ENCODE data around the gene ZNF44.

ZNF44 gene

DNA sequence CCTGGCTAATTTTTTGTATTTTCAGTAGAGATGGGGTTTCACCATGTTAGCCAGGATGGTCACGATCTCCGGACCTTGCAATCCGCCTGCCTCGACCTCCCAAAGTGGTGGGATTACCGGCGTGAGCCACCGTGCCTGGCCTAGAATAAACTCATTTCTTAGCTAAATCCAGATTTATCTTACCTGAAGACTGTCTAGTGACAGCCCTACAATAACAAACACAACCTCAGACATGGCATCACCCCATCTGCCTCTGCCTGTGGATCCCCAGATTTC, 5.0 kb downstream of the ZNF44 start:
- H3K9me3 ChIP-seq (ENCODE audit: control insufficient read depth in 1 of 2, low read length in 2 of 2): no peaks in the 10 kb centered on the region
- H3K27me3 ChIP-seq (ENCODE audit: low read depth, low read length): no peaks in the 10 kb centered on the region
- no peaks in the 10 kb centered on the region for H3K36me3 ChIP-seq (ENCODE audit: control insufficient read depth in 1 of 2, insufficient read depth in 2 of 2, low read length in 2 of 2)
- H3K27ac ChIP-seq (ENCODE audit: low read length): no peak overlapping the region
- no peak overlapping the region for H3K4me3 ChIP-seq (ENCODE audit: low read depth in 1 of 2, low read length in 2 of 2)
- peaks cover 0 to 25% of the 10 kb centered on the region in 2 donors for H3K4me1 ChIP-seq (ENCODE audit: control insufficient read depth in 1 of 2, insufficient read depth in 2 of 2, low read length in 2 of 2)

DNA sequence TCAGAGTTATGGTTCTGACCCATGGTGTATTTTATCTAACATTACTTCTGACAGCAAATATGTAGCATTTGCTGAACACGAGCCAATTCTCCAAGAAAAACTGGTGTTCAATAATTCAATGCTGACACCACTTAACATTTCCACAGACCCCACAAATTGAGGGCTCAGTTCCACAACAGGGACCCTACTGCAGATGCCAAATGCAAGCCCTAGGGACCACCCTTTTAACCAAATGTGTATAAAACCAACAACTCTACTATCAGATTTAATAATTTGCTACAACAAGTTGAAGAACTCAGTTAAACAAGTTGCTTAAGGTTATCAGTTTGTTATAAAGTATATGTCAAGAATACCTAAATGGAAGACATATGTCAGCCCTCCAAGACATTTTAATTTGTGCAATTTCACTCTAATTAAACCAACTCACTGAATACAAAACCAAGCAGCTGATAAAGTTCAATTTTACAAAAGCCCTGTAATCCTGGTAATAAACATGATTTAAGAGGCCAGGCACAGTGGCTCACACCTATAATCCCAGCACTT, 6.7 kb downstream of the ZNF44 start:
- Histone ChIP-seq H3K27ac (ENCODE audit: low read length) (no peak overlapping the region), H3K9me3 (ENCODE audit: control insufficient read depth in 1 of 2, low read length in 2 of 2) (no peaks in the 10 kb centered on the region), H3K4me3 (ENCODE audit: low read depth in 1 of 2, low read length in 2 of 2) (no peak overlapping the region), H3K36me3 (ENCODE audit: control insufficient read depth in 1 of 2, insufficient read depth in 2 of 2, low read length in 2 of 2) (no peaks in the 10 kb centered on the region), H3K4me1 (ENCODE audit: control insufficient read depth in 1 of 2, insufficient read depth in 2 of 2, low read length in 2 of 2) (peaks cover 0 to 20% of the 10 kb centered on the region in 2 donors), H3K27me3 (ENCODE audit: low read depth, low read length) (no peaks in the 10 kb centered on the region)

DNA sequence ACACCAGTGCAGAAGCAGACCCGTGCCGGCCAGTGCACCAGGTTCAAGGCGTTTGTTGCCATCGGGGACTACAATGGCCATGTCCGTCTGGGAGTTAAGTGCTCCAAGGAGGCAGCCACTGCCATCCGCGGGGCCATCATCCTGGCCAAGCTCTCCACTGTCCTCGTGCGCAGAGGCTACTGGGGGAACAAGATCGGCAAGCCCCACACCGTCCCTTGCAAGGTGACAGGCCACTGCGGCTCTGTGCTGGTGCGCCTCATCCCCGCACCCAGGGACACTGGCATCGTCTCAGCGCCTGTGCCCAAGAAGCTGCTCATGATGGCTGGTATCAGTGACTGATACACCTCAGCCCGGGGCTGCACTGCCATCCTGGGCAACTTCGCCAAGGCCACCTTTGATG, 10.1 kb downstream of the ZNF44 start:
- Histone ChIP-seq H3K27me3 (ENCODE audit: low read depth, low read length) (no peaks in the 10 kb centered on the region), H3K4me1 (ENCODE audit: control insufficient read depth in 1 of 2, insufficient read depth in 2 of 2, low read length in 2 of 2) (peaks cover 0 to 8% of the 10 kb centered on the region in 2 donors), H3K36me3 (ENCODE audit: control insufficient read depth in 1 of 2, insufficient read depth in 2 of 2, low read length in 2 of 2) (no peaks in the 10 kb centered on the region)

DNA sequence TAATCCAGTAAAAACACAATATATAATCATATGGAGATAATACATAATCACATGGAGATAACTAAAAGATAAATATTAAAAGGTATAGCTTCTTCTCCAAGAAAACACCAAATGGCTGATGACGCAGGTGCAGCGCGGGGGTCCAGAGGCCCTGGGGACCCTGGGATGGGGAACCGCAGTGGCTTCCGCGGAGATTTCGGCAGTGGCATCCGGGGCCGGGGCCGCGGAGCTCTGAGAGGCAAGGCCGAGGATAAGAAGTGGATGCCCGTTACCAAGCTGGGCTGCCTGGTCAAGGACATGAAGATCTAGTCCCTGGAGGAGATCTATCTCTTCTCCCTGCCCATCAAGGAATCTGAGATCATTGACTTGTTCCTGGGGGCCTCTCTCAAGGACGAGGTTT, 10.5 kb downstream of the ZNF44 start:
- Histone ChIP-seq H3K36me3 (ENCODE audit: control insufficient read depth in 1 of 2, insufficient read depth in 2 of 2, low read length in 2 of 2) (no peaks in the 10 kb centered on the region), H3K27ac (ENCODE audit: low read length) (no peak overlapping the region), H3K27me3 (ENCODE audit: low read depth, low read length) (no peaks in the 10 kb centered on the region), H3K9me3 (ENCODE audit: control insufficient read depth in 1 of 2, low read length in 2 of 2) (peaks cover 0 to 3% of the 10 kb centered on the region in 2 donors), H3K4me3 (ENCODE audit: low read depth in 1 of 2, low read length in 2 of 2) (no peak overlapping the region), H3K4me1 (ENCODE audit: control insufficient read depth in 1 of 2, insufficient read depth in 2 of 2, low read length in 2 of 2) (peaks cover 0 to 4% of the 10 kb centered on the region in 2 donors)

More for the DNA sequence above, 10.1 kb downstream of the ZNF44 start:
- Histone ChIP-seq H3K4me3 (ENCODE audit: low read depth in 1 of 2, low read length in 2 of 2) (no peak overlapping the region), H3K27ac (ENCODE audit: low read length) (no peak overlapping the region), H3K9me3 (ENCODE audit: control insufficient read depth in 1 of 2, low read length in 2 of 2) (peaks cover 0 to 3% of the 10 kb centered on the region in 2 donors)

DNA sequence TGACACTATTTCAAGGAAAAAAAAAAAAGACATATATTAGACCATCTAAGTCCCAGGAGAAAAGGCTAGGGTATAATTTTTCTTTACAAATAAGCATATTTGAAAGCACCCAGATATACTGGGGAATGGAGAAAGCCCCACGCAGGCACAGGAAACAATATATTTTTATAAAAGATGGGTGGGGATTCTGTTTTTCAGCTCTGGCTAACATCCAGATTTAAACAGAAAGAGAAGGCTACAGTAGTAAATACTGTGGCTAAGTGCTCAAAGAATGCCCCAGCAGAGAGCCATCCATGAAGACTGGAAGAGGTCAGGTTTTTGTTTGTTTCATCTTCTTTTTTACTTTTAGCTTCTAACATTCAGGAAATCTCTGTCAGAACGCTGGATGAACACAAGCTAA, 16.0 kb downstream of the ZNF44 start:
- no peaks in the 10 kb centered on the region for H3K4me1 ChIP-seq (ENCODE audit: control insufficient read depth in 1 of 2, insufficient read depth in 2 of 2, low read length in 2 of 2)
- H3K9me3 ChIP-seq (ENCODE audit: control insufficient read depth in 1 of 2, low read length in 2 of 2): peaks cover 19 to 21% of the 10 kb centered on the region in 2 donors
- H3K27me3 ChIP-seq (ENCODE audit: low read depth, low read length): no peaks in the 10 kb centered on the region
- peak overlapping the region in 1 of 2 donors; percentile 8 for H3K4me3 ChIP-seq (ENCODE audit: low read depth in 1 of 2, low read length in 2 of 2)
- no peak overlapping the region for H3K27ac ChIP-seq (ENCODE audit: low read length)
- H3K36me3 ChIP-seq (ENCODE audit: control insufficient read depth in 1 of 2, insufficient read depth in 2 of 2, low read length in 2 of 2): peaks cover 14 to 19% of the 10 kb centered on the region in 2 donors

DNA sequence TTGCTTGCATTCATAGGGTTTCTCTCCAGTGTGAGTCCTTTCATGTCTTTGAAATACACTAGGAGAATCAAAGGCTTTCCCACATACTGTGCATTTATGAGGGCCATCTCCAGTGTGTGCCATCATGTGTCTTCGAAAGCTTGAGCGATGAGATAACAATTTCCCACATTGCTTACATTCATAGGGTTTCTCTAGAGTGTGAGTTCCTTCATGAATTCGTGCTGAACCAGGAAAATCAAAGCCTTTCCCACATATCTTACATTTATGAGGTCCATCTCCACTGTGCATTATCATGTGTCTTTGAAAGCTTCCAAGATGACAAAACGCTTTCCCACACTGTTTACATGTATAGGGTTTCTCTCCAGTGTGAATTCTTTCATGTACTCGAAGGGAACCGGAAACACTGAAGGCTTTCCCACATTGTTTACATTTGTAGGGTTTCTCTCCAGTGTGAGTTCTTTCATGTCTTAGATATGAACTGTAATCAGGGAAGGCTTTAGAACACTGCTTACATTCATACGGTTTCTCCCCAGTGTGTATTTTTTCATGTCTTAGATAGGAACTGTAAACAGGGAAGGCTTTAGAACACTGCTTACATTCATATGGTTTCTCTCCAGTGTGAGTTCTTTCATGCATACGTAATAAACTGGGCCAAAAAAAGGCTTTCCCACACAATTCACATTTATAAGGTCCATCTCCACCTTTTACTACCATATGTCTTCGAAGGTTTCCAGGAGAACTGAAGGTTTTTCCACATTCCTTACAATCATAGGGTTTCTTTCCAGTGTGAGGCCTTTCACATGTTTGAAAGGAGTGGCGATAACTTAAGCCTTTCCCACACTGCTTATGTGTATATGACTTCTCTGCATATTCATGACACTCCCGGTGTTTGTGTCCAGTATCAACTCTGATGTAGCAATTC, 21.4 kb downstream of the ZNF44 start:
- H3K9me3 ChIP-seq (ENCODE audit: control insufficient read depth in 1 of 2, low read length in 2 of 2): peaks cover 37 to 50% of the 10 kb centered on the region in 2 donors
- peaks cover 38 to 51% of the 10 kb centered on the region in 2 donors for H3K36me3 ChIP-seq (ENCODE audit: control insufficient read depth in 1 of 2, insufficient read depth in 2 of 2, low read length in 2 of 2)
- no peaks in the 10 kb centered on the region for H3K27me3 ChIP-seq (ENCODE audit: low read depth, low read length)
- H3K4me1 ChIP-seq (ENCODE audit: control insufficient read depth in 1 of 2, insufficient read depth in 2 of 2, low read length in 2 of 2): no peaks in the 10 kb centered on the region
- no peak overlapping the region for H3K27ac ChIP-seq (ENCODE audit: low read length)
- peak overlapping the region in 1 of 2 donors; percentile 21 for H3K4me3 ChIP-seq (ENCODE audit: low read depth in 1 of 2, low read length in 2 of 2)

DNA sequence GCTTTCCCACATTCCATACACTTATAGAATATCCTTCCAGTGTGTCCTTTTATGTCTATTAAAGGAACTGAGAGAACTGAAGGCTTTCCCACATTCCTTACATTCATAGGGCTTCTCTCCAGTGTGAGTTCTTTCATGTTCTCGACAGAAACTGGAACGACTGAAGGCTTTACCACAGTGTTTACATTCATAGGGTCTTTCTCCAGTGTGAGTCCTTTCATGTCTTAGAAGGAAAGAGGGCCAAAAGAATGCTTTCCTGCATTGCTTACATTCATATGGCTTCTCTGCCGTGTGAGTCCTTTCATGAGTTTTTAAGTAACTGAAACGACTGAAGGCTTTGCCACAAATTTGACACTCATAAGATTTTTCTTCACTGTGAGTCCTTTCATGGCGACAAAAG, 22.3 kb downstream of the ZNF44 start:
- H3K36me3 ChIP-seq (ENCODE audit: control insufficient read depth in 1 of 2, insufficient read depth in 2 of 2, low read length in 2 of 2): peaks cover 35 to 48% of the 10 kb centered on the region in 2 donors
- no peaks in the 10 kb centered on the region for H3K4me1 ChIP-seq (ENCODE audit: control insufficient read depth in 1 of 2, insufficient read depth in 2 of 2, low read length in 2 of 2)
- H3K27ac ChIP-seq (ENCODE audit: low read length): no peak overlapping the region
- peak overlapping the region; percentile 12 to 33 for H3K4me3 ChIP-seq (ENCODE audit: low read depth in 1 of 2, low read length in 2 of 2)
- no peaks in the 10 kb centered on the region for H3K27me3 ChIP-seq (ENCODE audit: low read depth, low read length)
- H3K9me3 ChIP-seq (ENCODE audit: control insufficient read depth in 1 of 2, low read length in 2 of 2): peaks cover 29 to 46% of the 10 kb centered on the region in 2 donors

DNA sequence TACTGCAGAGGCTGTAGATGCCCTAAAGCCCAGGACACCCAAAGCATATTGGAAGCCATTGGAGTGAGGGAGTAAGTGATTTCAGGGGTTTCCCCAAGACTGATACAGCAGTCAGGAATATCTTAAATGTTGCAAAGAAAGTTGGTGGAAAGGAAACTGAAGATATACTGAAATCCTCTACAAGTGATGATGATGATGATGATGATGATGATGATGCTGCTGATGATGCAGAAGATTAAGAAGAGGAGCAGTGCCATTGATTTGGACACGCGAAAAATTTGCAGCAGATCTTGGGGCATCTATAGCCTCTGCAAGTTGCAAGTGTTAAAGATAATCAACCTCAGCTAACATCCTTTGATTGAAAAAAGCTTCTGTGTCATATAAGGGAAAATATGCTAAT, 23.8 kb downstream of the ZNF44 start:
- H3K4me3 ChIP-seq (ENCODE audit: low read depth in 1 of 2, low read length in 2 of 2): peak overlapping the region in 1 of 2 donors; percentile 8
- H3K27ac ChIP-seq (ENCODE audit: low read length): no peak overlapping the region
- peaks cover 29 to 41% of the 10 kb centered on the region in 2 donors for H3K9me3 ChIP-seq (ENCODE audit: control insufficient read depth in 1 of 2, low read length in 2 of 2)
- H3K36me3 ChIP-seq (ENCODE audit: control insufficient read depth in 1 of 2, insufficient read depth in 2 of 2, low read length in 2 of 2): peaks cover 30 to 48% of the 10 kb centered on the region in 2 donors
- no peaks in the 10 kb centered on the region for H3K27me3 ChIP-seq (ENCODE audit: low read depth, low read length)
- H3K4me1 ChIP-seq (ENCODE audit: control insufficient read depth in 1 of 2, insufficient read depth in 2 of 2, low read length in 2 of 2): no peaks in the 10 kb centered on the region

DNA sequence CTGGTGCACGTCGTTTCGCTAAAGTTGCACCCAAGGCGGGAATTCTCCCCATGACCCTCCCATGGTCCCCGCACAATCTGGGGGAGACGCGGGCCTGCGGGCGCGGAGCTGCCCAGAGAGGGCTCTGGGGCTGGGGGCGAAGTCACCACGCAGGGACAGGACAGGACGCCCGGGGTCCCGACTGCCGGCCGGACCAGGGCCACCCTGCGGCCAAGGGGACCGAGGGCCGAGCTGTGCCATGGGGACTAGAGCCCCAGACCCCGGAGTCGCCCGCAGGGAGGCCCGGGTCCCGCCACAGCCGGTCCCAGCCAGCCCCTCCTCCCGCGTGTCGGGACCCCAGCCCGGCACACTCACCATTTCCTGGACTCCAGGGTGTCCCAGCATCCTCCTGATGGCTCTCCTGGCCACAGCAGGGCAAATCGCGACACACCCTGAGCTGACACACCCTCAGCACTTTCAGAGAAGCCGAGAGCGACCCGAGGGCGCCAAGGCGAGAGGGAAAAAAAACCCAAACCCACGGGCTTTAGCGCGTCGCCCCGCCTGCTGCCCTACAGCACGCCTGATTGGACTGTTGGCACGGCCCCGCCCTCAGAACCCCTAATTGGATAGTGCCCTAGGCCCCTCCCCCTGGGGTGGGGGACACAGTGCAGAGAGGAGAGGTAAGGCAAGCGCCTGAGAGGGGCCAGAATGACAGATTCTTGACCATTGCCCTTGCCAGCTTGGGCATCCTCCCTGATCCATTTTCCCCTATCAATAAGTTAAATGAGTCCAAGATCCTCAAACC, 28.6 kb downstream of the ZNF44 start:
- H3K27me3 ChIP-seq (ENCODE audit: low read depth, low read length): no peaks in the 10 kb centered on the region
- H3K4me3 ChIP-seq (ENCODE audit: low read depth in 1 of 2, low read length in 2 of 2): no peak overlapping the region
- peaks cover 4 to 7% of the 10 kb centered on the region in 2 donors for H3K36me3 ChIP-seq (ENCODE audit: control insufficient read depth in 1 of 2, insufficient read depth in 2 of 2, low read length in 2 of 2)
- H3K4me1 ChIP-seq (ENCODE audit: control insufficient read depth in 1 of 2, insufficient read depth in 2 of 2, low read length in 2 of 2): no peaks in the 10 kb centered on the region
- H3K9me3 ChIP-seq (ENCODE audit: control insufficient read depth in 1 of 2, low read length in 2 of 2): peaks cover 12 to 15% of the 10 kb centered on the region in 2 donors
- no peak overlapping the region for H3K27ac ChIP-seq (ENCODE audit: low read length)

DNA sequence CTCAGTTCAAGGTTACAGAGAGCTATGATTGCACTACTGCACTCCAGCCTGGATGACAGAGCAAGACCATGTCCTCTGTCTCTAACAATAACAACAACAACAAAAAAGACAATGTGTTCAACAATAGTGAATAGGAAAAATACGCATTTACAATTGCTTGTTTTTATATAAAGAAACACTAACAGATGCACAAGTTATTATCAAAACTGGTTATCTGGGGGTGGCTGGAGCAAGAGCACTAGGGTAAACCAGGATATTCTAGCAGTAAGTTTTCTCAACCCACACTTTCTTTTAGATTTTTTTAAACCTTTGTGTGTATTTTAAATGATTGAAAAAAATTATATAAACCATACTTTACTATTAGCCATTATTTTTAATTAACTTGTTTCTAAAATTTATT, 33.1 kb downstream of the ZNF44 start:
- Histone ChIP-seq H3K36me3 (ENCODE audit: control insufficient read depth in 1 of 2, insufficient read depth in 2 of 2, low read length in 2 of 2) (no peaks in the 10 kb centered on the region), H3K4me1 (ENCODE audit: control insufficient read depth in 1 of 2, insufficient read depth in 2 of 2, low read length in 2 of 2) (no peaks in the 10 kb centered on the region), H3K27ac (ENCODE audit: low read length) (no peak overlapping the region), H3K27me3 (ENCODE audit: low read depth, low read length) (no peaks in the 10 kb centered on the region), H3K9me3 (ENCODE audit: control insufficient read depth in 1 of 2, low read length in 2 of 2) (peaks cover 5 to 11% of the 10 kb centered on the region in 2 donors), H3K4me3 (ENCODE audit: low read depth in 1 of 2, low read length in 2 of 2) (no peak overlapping the region)

DNA sequence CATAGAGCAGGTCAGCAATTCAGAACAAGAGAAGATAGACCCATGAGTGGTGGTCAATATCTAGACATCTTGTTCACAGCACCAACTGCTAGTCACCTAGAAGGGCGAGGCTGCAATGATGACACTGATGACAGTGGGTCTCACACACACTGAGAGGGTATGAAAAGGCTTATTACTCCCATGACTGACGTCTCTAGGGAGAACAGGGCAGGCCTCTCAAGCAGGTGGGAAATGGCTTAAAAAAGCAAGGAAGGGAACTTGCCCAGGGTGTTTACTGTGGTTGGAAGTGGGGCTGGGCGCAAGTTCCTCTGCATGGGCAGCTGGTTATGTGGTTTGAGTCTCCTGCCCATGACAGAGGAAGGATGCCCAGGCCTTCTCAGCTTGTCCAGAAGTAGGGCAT, 33.8 kb downstream of the ZNF44 start:
- Histone ChIP-seq H3K36me3 (ENCODE audit: control insufficient read depth in 1 of 2, insufficient read depth in 2 of 2, low read length in 2 of 2) (no peaks in the 10 kb centered on the region), H3K27ac (ENCODE audit: low read length) (no peak overlapping the region), H3K4me1 (ENCODE audit: control insufficient read depth in 1 of 2, insufficient read depth in 2 of 2, low read length in 2 of 2) (no peaks in the 10 kb centered on the region), H3K9me3 (ENCODE audit: control insufficient read depth in 1 of 2, low read length in 2 of 2) (peaks cover 2 to 6% of the 10 kb centered on the region in 2 donors), H3K4me3 (ENCODE audit: low read depth in 1 of 2, low read length in 2 of 2) (no peak overlapping the region), H3K27me3 (ENCODE audit: low read depth, low read length) (no peaks in the 10 kb centered on the region)

All from muscle layer of duodenum (tissue), 2 donors.